Mammary epithelial cell (primary cell): ENCODE results near the gene TP73.

Experiments
- CTCF ChIP-seq, 2 donors: IDR thresholded peaks in 1 of 2; conservative IDR thresholded peaks in 1 of 2; 2 replicates each; pipeline ENCODE4 v1.5.1; 2011 to 2012; ENCODE audit warnings: inconsistent platforms in 2 of 2, low read length in 2 of 2, mild to moderate bottlenecking in 2 of 2, control low read depth in 1 of 2, low read depth in 1 of 2; ENCODE audit not compliant: insufficient read depth in 1 of 2; ENCODE audit errors: extremely low read depth in 1 of 2
- EZH2 ChIP-seq: IDR thresholded peaks from 2 replicates; pipeline ENCODE4 v1.6.1; 2012; ENCODE audit warnings: low read length, inconsistent platforms, borderline replicate concordance

GRCh38 chr1:3614755-3615742, 37.3 kb upstream of the TP73 start:
- TF ChIP-seq CTCF (conservative IDR thresholded peaks at IDR 0.05 in 1 of 2, IDR thresholded peaks at IDR 0.05 in 1 of 2; ENCODE audit: extremely low read depth in 1 of 2, insufficient read depth in 1 of 2, low read depth in 1 of 2, low read length in 2 of 2): peak; percentile 63 to 81
- no peak for TF ChIP-seq EZH2
